Activated T-cell treated with anti-CD3 and anti-CD28 coated beads for 24 hours (primary cell): ENCODE data around the gene TRAF2.

Source experiments
- DNase-seq: peaks from one replicate; pipeline ENCODE4 v3.0.0-alpha.2; 2020; ENCODE audit warnings: low read depth

The TRAF2 gene

GRCh38 chr9:136949817-136950655 is 63.7 kb downstream of the TRAF2 start:
- DNase-seq: peak; percentile 95

- DNase-seq: no peak
These were observed 64.5 kb downstream of the TRAF2 start for GRCh38 chr9:136950656-136951276.

GRCh38 chr9:136951541-136952320 is 65.4 kb downstream of the TRAF2 start, which contains the start of gene LCN12:
TSS of gene LCN12 (plus strand) at chr9:136952273. CDS start at chr9:136952328, 55 bp downstream.
- DNase-seq: no peak

GRCh38 chr9:136952321-136952850 is 66.1 kb downstream of the TRAF2 start:
- DNase-seq: no peak

- no peak for DNase-seq
These were observed 66.8 kb downstream of the TRAF2 start for GRCh38 chr9:136952876-136953770.

GRCh38 chr9:136953771-136954269 is 67.5 kb downstream of the TRAF2 start:
- DNase-seq: no peak

- DNase-seq: no peak
These were observed 68.2 kb downstream of the TRAF2 start for GRCh38 chr9:136954270-136955083.

- DNase-seq: no peak
These were observed 69.1 kb downstream of the TRAF2 start for GRCh38 chr9:136955202-136955942.

GRCh38 chr9:136955943-136956335 is 69.6 kb downstream of the TRAF2 start:
- no peak for DNase-seq

GRCh38 chr9:136956604-136957003 is 70.3 kb downstream of the TRAF2 start:
- DNase-seq: no peak

GRCh38 chr9:136957461-136957860 is 71.1 kb downstream of the TRAF2 start:
- no peak for DNase-seq

- DNase-seq: no peak
These were observed 71.6 kb downstream of the TRAF2 start for GRCh38 chr9:136957901-136958300.

GRCh38 chr9:136958473-136958872 is 72.2 kb downstream of the TRAF2 start:
- DNase-seq: no peak

- no peak for DNase-seq
These were observed 72.9 kb downstream of the TRAF2 start for GRCh38 chr9:136958898-136959850.

- no peak for DNase-seq
These were observed 74.1 kb downstream of the TRAF2 start for GRCh38 chr9:136960212-136960937.

GRCh38 chr9:136960938-136961275 is 74.6 kb downstream of the TRAF2 start:
- no peak for DNase-seq

GRCh38 chr9:136961279-136962065 is 75.2 kb downstream of the TRAF2 start:
- no peak for DNase-seq
